Effector CD8-positive, alpha-beta T cell (primary cell): Measurements from ENCODE around the gene CGRRF1.

Experiments
- DNase-seq: peaks from one replicate; lab custom pipeline; 2025; lab: John Stamatoyannopoulos, UW
- total RNA-seq, 4 experiments: gene quantifications; one replicate each; lab custom pipeline; 2026; lab: John Stamatoyannopoulos, UW

CGRRF1 gene, protein sequence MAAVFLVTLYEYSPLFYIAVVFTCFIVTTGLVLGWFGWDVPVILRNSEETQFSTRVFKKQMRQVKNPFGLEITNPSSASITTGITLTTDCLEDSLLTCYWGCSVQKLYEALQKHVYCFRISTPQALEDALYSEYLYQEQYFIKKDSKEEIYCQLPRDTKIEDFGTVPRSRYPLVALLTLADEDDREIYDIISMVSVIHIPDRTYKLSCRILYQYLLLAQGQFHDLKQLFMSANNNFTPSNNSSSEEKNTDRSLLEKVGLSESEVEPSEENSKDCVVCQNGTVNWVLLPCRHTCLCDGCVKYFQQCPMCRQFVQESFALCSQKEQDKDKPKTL
- 12.5 to 21.3 (median 14.0) reads per million in 4 experiments for total RNA-seq

- DNase-seq: peak; percentile 93
Measured at GRCh38 chr14:54509546-54510501, at the start of gene CGRRF1. Gene CGRRF1 (plus strand): TSS chr14:54509906. CDS start chr14:54509960, 54 bp downstream.

DNA sequence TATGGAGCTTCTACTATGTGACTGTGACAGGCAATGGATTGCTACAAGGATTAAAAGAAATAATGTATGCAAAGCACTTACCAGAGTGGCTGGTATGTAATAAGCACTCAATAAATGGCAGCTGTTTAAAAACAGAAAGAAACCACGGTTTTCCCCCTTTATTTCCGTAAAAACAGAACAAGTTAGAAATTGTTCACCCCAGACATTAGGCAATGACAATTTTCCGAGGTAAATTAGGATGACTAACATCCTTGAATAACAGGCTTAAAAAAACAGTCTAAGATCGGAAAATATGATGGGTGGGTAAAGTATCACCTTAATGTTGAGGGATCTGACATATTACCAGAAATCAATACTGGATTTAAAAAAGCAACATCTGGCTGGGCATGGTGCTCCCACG, 47.7 kb upstream of the CGRRF1 start:
- DNase-seq: no peak

DNA sequence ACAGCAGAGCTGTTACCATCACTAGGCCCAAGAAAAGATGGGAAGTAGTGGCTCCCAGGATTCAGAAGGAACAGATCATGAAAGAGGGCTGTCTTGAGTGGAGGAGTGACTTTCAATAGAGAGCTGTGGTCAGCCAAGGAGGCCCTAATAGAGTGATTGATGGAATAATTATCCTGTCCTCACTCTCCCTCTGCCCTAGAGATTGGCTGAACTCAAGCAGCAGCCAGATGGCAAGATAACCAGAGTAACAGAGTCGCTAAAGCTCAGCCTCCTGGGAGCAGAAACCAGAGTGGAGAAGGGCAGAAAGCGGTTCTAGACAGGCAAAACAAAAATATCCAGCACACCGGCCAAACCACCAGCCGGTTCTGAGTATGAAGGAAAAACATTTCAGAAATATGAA, 44.1 kb upstream of the CGRRF1 start:
- DNase-seq: no peak

DNA sequence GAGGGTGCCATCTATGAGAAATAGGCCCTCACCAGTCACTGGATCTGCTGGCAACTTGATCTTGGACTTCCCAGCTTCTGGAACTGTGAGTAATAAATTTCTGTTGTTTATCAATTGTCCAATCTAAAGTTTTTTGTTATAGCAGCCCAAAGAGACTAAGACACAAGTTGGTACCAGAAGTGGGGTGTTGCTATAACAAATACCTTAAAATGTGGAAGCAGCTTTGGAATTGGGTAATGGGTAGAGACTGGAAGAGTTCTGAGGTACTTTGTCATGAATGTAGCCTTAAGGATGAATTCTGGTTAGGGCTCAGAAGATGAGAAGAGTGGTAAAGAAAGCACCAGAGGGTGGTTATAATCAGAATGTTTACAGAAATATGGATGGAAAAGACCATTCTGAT, 42.4 kb upstream of the CGRRF1 start:
- no peak for DNase-seq

GRCh38 chr14:54470701-54471100, 39.0 kb upstream of the CGRRF1 start:
- no peak for DNase-seq

DNA sequence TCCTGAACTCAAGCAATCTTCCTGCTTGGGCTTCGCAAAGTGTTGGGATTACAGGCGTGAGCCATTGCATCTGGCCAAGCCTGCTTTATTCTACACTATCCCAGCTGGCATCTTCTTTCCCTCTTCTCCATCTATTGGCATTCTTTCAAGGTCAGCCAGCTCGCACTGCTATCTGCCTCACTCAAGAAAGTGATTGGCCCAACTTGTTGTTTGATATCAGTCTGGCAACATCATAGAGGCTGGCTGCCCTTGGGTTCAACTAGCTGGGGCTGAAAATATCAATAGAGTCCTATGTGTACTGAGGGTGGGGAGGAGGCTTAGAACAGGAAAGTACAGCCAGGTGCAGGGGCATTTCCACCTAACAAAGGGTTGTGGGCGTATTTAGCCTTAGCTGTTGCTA, 38.1 kb upstream of the CGRRF1 start:
- DNase-seq: no peak

DNA sequence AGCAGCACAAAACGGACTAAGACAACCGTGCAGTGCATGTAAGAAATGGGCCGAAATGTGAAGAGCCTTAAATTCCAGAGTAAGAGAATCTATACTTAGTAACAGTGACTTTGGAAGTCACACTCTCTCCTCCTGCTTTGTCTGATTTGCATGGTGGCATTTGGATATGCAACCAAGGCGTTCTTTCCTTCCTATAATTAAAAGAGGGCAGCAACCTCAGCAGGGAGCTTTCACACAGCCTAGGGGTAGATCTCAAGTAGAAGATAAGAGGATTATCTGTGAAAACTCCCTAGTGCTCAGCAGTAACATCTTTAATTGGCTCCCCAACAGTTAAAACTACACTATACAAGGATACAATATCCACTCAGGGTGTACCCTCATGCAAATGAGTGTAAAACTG, 37.4 kb upstream of the CGRRF1 start:
- no peak for DNase-seq

GRCh38 chr14:54474232-54474793, 35.4 kb upstream of the CGRRF1 start:
- no peak for DNase-seq

GRCh38 chr14:54475187-54475899, 34.4 kb upstream of the CGRRF1 start:
- no peak for DNase-seq

GRCh38 chr14:54475911-54476310, 33.8 kb upstream of the CGRRF1 start:
- DNase-seq: no peak

DNA sequence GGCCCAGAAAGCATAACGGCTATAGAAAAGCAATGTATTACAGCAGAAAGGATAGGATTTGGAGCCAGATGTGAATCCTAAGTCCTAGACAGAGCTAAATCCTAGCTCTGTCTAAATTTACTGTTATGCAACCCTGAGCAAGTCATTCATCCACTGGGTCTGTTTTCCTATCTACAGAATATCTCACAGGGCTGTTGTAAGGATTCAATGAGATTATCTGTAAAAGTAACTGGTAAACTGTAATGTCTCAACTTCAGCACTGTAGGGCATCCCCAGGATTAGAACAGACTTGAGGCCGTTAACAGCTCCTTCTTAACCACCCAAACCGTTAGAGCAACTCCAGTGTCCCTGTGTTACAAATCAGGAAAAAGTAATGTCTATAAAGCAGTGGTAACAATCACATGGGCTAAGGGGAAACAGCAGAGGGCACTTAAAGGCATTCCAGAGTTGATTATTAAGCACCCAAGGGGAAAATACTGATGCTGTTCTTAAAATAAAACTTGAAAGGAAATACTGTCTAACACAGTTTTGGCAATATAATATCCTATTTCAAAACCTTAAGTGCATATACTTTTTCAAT, 31.0 kb upstream of the CGRRF1 start:
- no peak for DNase-seq

GRCh38 chr14:54480830-54481562, 28.7 kb upstream of the CGRRF1 start:
- no peak for DNase-seq

GRCh38 chr14:54481695-54482094, 28.0 kb upstream of the CGRRF1 start:
- no peak for DNase-seq

DNA sequence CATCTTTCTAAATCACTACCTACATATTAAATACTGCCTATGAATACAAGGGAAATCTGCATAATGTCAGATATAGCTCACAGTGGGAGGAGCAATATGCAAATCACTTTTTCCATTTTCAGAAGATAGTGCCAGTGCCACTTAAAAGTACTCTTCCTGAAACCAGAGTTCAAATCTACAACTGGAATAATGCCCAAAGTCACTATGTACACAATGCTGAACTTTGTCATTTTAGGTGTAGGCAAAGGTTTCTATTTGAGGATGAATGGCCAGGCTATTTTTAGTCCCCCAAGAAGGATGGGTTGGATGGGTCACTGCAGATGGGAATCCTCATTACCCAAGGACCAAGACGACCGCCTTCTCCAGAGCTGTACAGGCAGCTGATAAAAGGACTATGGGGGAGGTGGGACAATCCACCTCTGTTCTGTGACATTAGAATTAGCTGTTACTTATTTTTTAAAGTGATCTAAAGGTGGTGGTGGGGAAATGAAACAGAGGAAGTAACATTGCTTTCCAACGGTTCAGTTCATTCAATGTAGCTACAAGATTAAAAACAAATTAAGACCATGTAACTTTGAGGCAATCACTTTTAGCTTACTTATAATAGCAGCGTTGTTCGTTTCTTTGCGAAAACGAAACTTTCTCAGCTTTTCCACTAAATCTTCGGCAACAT, 26.5 kb upstream of the CGRRF1 start:
- no peak for DNase-seq

- no peak for DNase-seq
Measured at GRCh38 chr14:54483846-54484245, 25.9 kb upstream of the CGRRF1 start.

GRCh38 chr14:54486685-54487084, 23.0 kb upstream of the CGRRF1 start:
- DNase-seq: no peak

GRCh38 chr14:54487771-54488170, 21.9 kb upstream of the CGRRF1 start:
- no peak for DNase-seq

- peak; percentile 28 for DNase-seq
Measured at GRCh38 chr14:54488318-54488645, 21.4 kb upstream of the CGRRF1 start.

- DNase-seq: peak; percentile 82
Measured at GRCh38 chr14:54488646-54489317, 20.9 kb upstream of the CGRRF1 start, which contains the start of gene GMFB. Gene GMFB (minus strand): TSS chr14:54488980. CDS start chr14:54488927, 53 bp downstream.

- no peak for DNase-seq
Measured at GRCh38 chr14:54489318-54489683, 20.4 kb upstream of the CGRRF1 start.
